Fibroblast of the conjunctiva (primary cell): ENCODE results near the gene CREBBP.

Experiments used
- DNase-seq: peaks from one replicate; pipeline ENCODE4 v3.0.0-alpha.2; 2010; ENCODE audit warnings: low read depth

The CREBBP gene

GRCh38 chr16:3879887-3880564, 487 bp downstream of the CREBBP start:
- peak; percentile 33 for DNase-seq

GRCh38 chr16:3879258-3879886, 1.1 kb downstream of the CREBBP start:
- no peak for DNase-seq

GRCh38 chr16:3878610-3879009, 1.9 kb downstream of the CREBBP start:
- no peak for DNase-seq

DNA sequence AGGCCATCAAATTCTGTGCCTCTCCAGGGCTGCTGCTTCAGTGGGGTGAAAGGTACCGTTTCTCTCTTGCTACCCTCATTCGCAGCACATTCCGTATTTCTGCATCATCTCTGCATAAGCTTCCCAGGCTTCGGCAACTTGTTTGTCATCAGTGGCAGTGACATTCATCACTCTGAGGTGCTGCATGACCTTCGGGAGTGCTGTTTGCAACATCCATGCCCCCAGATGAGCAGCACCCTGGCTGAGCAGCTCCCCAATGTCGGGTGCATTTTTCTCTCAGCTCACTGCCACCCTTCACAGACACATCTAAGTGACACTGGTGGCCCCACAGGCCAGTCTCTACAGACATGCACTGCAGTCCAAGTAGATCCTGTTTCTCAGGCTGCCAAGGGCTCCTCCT, 3.8 kb downstream of the CREBBP start:
- no peak for DNase-seq

- DNase-seq = no peak
Measured at GRCh38 chr16:3876160-3876559, 4.4 kb downstream of the CREBBP start.

- DNase-seq = no peak
Measured at GRCh38 chr16:3874794-3875692, 5.5 kb downstream of the CREBBP start.

DNA sequence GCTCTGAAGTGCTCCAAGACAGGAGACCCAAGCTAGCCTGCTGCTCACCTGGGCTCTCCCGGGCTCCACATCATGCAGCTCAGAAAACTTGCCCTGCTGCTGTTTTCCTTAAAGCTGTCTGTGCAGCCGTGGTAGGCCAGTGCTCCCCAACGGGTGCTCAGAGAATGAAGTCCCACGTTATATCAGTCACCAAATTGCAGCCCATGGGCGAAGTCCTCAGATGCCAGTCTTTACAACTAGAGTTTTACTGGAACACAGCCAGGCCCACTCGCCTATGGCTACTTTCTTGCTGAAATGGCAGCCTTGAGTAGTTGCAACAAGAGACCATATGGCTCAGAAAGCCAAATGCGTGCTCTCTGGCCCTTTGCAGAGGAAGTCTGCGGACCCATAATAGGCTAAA, 6.3 kb downstream of the CREBBP start:
- DNase-seq = no peak

DNA sequence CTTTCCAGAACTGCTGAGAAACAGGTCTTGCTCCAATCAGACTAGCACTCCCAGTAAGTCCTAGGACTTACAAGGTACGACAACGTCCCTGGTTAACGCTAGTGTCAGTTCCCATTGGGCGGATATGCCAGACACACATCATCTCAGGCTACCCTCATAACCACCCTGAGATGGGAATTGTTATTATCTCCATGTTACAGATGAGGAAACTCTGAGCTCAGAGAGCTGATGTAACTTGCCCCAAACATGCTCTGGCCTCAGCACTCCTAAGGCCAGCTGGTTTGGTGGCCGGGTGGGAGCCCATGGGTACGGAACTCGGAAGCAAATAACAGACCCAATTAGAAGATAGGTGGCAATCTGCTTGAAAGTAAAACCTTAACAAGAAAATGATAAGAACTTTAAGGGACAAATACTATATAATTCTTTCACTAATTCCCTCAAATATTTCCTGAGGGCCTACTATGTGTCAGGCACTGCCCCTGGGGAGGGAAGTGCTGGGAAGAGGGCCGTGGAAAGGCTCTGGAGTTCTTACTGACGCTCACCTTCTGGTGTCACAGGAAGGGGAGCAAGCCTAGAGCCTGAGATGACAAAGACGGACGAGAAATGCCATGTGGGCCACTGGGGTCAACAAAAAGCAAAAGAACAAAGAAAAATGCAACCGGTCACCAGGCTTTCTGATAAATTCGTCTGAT, 6.9 kb downstream of the CREBBP start:
- no peak for DNase-seq

GRCh38 chr16:3872216-3872895, 8.2 kb downstream of the CREBBP start:
- no peak for DNase-seq

DNA sequence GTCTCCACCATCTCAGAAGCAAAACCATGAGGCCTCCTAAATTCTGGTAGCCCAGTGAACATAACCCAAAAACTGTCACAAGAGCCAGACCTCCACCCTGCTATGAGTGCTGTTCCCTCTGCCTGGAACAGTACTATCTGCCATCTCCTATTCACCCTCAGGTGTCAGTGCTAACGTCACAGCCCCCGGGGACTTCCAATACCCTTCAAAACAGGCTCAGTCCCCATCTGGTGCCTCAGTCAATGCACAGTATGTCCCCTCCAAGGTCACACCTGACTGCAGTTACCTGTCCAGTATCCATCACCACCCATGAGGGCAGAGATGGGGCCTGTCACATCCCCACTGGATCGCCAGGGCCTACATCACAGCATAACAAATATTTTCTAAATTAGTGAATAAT, 11.5 kb downstream of the CREBBP start:
- no peak for DNase-seq

GRCh38 chr16:3868556-3868955, 12.0 kb downstream of the CREBBP start:
- no peak for DNase-seq

DNA sequence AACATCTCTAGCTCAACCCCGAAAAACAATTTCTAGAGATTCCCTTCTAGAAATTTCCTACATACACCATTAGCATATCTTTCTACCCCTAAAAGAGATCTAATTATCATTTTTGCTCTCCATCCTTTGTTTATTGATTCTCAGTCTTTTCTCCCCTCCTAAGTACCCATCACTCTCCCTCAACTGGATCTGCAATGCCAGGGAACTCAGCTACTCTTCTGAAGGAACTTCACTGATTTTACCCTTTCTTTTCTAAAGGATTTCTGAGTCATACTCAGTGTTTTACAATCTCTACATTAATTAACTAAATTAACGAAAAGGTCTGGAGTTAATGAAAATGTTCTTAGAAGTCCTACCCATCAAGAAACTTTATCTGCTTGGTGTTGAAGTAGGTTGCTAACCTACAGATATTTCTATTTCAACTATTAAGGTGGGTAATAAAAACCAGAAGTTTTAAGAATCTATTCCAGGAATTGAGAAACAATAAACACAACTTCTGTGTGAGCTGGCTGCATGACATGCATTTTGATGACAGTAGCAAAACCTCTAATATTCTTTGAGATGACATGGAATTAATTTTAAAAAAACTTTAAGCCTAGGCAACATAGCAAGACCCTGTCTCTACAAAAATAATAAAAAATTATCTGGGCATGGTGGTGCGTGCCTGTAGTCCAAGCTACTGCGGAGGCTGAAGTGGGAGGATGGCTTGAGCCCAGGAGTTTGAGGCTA, 13.6 kb downstream of the CREBBP start:
- DNase-seq = no peak

GRCh38 chr16:3865241-3865640, 15.3 kb downstream of the CREBBP start:
- no peak for DNase-seq

- no peak for DNase-seq
Measured at GRCh38 chr16:3864562-3864961, 16.0 kb downstream of the CREBBP start.

DNA sequence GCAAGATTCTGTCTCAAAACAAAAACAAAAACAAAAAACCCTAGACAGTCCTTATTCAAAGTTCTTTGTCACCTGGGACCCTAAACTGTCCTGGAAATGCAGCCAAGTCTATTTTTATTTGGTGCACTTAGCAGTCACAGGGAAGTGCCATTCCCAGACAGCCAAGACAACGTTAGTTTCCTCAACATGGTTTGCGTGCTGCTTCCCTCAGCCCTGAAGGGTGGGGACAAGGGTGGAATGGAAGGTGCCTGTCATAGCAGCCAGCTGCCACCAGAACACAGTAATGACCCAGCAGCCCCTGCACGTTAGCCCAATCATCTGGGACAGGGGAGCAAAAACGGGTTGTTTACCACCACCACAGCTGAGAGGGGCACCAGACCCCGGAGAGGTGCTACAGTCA, 16.9 kb downstream of the CREBBP start:
- no peak for DNase-seq

GRCh38 chr16:3861808-3862451, 18.6 kb downstream of the CREBBP start:
- no peak for DNase-seq

- DNase-seq = no peak
Measured at GRCh38 chr16:3859889-3860288, 20.6 kb downstream of the CREBBP start.

GRCh38 chr16:3858801-3859200, 21.7 kb downstream of the CREBBP start:
- no peak for DNase-seq

- no peak for DNase-seq
Measured at GRCh38 chr16:3857189-3858043, 23.1 kb downstream of the CREBBP start.
